NCI-H2029 treated with DMSO at 0.1 percent for 48 hours (cell line): ENCODE results near the gene PBX2.
A peak's percentile ranks its signal among the peaks of the same experiment; 100 is the strongest.
"Not testable (repeated sequence)": the region's sequence is repeated elsewhere in the genome, so short reads cannot be mapped to it uniquely, and the experiment has no call there.

Experiments
- DNase-seq: peaks from one replicate; lab custom pipeline; 2025; lab: John Stamatoyannopoulos, UW

PBX2 gene

GRCh38 chr6:32190054-32190851, at the start of gene PBX2:
PBX2 (minus strand) TSS chr6:32190202; CDS start chr6:32189915, 287 bp downstream.
- peak; percentile 81 for DNase-seq

- DNase-seq: no peak
These were observed 49.5 kb upstream of the PBX2 start for GRCh38 chr6:32239462-32239861.

- DNase-seq: no peak
These were observed 44.9 kb upstream of the PBX2 start for GRCh38 chr6:32234934-32235333.

GRCh38 chr6:32226434-32226833, 36.4 kb upstream of the PBX2 start:
- no peak for DNase-seq

- DNase-seq: no peak
These were observed 34.7 kb upstream of the PBX2 start for GRCh38 chr6:32224696-32225095.

GRCh38 chr6:32223258-32224235, 33.5 kb upstream of the PBX2 start, which contains the start of gene NOTCH4:
NOTCH4 (minus strand) TSS chr6:32224067; CDS start chr6:32223928, 139 bp downstream.
- no peak for DNase-seq

- DNase-seq: no peak
These were observed 32.6 kb upstream of the PBX2 start for GRCh38 chr6:32222333-32223230.

- DNase-seq: no peak
These were observed 30.0 kb upstream of the PBX2 start for GRCh38 chr6:32220021-32220420.

GRCh38 chr6:32218167-32218566, 28.2 kb upstream of the PBX2 start:
- DNase-seq: no peak

- DNase-seq: no peak
These were observed 27.0 kb upstream of the PBX2 start for GRCh38 chr6:32216998-32217397.

GRCh38 chr6:32216285-32216684, 26.3 kb upstream of the PBX2 start:
- no peak for DNase-seq

GRCh38 chr6:32215617-32216016, 25.6 kb upstream of the PBX2 start:
- DNase-seq: no peak

GRCh38 chr6:32214126-32214525, 24.1 kb upstream of the PBX2 start:
- no peak for DNase-seq

- no peak for DNase-seq
These were observed 23.6 kb upstream of the PBX2 start for GRCh38 chr6:32213649-32214048.

GRCh38 chr6:32212076-32212760, 22.2 kb upstream of the PBX2 start:
- no peak for DNase-seq

- DNase-seq: not testable (repeated sequence)
These were observed 21.4 kb upstream of the PBX2 start for GRCh38 chr6:32211432-32211831.

GRCh38 chr6:32210191-32210601, 20.2 kb upstream of the PBX2 start:
- no peak for DNase-seq

GRCh38 chr6:32208996-32209395, 19.0 kb upstream of the PBX2 start:
- DNase-seq: no peak

GRCh38 chr6:32204268-32204715, 14.3 kb upstream of the PBX2 start:
- DNase-seq: no peak

GRCh38 chr6:32203426-32204267, 13.6 kb upstream of the PBX2 start:
- DNase-seq: no peak
